H1 (cell line): ENCODE data around the gene SLC1A3. TPM values are rescaled to one million over a fixed set of nuclear protein-coding genes. Genes with fewer than 3 reads are reported as not detected.

Source experiments
- CTCF ChIA-PET: fragments of 300-600 bp; sonication (Branson Sonifier 250); formaldehyde crosslinking; loops from one replicate; lab custom pipeline; 2021; ENCODE audit not compliant: partially characterized antibody; lab: Charles Lee
- POLR2A ChIA-PET: fragments of 300-600 bp; sonication (Branson Sonifier 250); formaldehyde crosslinking; loops from one replicate; lab custom pipeline; 2021; ENCODE audit warnings: inconsistent platforms; ENCODE audit not compliant: partially characterized antibody; lab: Charles Lee
- DNase-seq, 2 experiments: peaks; one replicate each; pipeline versions ENCODE4 v3.0.0 to v3.0.0-alpha.2; 2010 to 2022; ENCODE audit warnings: low spot score in 2 of 2, low read depth in 1 of 2, mixed read lengths in 1 of 2
- FAIRE-seq: peaks from 2 replicates; lab custom pipeline; 2011; peaks lifted over from hg19 to GRCh38; lab: Jason Lieb, UNC
- H2AFZ ChIP-seq: 2 replicates; pipeline ENCODE4 v1.8.1; 2012; ENCODE audit warnings: low read length, inconsistent platforms
- H2AK5ac ChIP-seq: 2 replicates; pipeline ENCODE4 v1.6.1; 2013; ENCODE audit warnings: low read depth, low read length
- H2BK120ac ChIP-seq: replicated peaks from 2 replicates; pipeline ENCODE3; 2013; ENCODE audit warnings: low read depth, low read length, inconsistent platforms
- H2BK12ac ChIP-seq: 2 replicates; pipeline ENCODE4 v1.6.1; 2013; ENCODE audit warnings: low read depth, low read length
- H2BK15ac ChIP-seq: 2 replicates; pipeline ENCODE4 v1.6.1; 2013; ENCODE audit warnings: low read length
- H2BK20ac ChIP-seq: 2 replicates; pipeline ENCODE4 v1.6.1; 2013; ENCODE audit warnings: low read length
- H2BK5ac ChIP-seq: 2 replicates; pipeline ENCODE4 v1.6.1; 2013; ENCODE audit warnings: low read depth, low read length
- H3K14ac ChIP-seq: 2 replicates; pipeline ENCODE4 v1.6.1; 2013; ENCODE audit warnings: inconsistent platforms; ENCODE audit not compliant: insufficient read length
- H3K18ac ChIP-seq: 2 replicates; pipeline ENCODE4 v1.6.1; 2013; ENCODE audit warnings: low read length; ENCODE audit errors: extremely low read depth
- H3K23ac ChIP-seq: 2 replicates; pipeline ENCODE4 v1.6.1; 2013; ENCODE audit warnings: inconsistent platforms; ENCODE audit not compliant: insufficient read length
- H3K23me2 ChIP-seq: 2 replicates; pipeline ENCODE4 v1.6.1; 2013; ENCODE audit warnings: low read depth, low read length
- H3K27ac ChIP-seq: 2 replicates; pipeline ENCODE4 v1.6.1; 2011; ENCODE audit warnings: low read depth, low read length, inconsistent platforms
- H3K27me3 ChIP-seq, 4 experiments: replicated peaks in 1 of 4; 1 replicate in 1 of 4; 2 replicates in 3 of 4; pipeline versions ENCODE4 v1.6.1 to v1.8.1; 2011 to 2013; ENCODE audit warnings: low read length in 3 of 4, mild to moderate bottlenecking in 3 of 4, inconsistent platforms in 2 of 4, mixed read lengths in 2 of 4, moderate library complexity in 1 of 4; ENCODE audit not compliant: control insufficient read depth in 3 of 4, insufficient read depth in 3 of 4; ENCODE audit errors: extremely low read depth in 1 of 4
- H3K36me3 ChIP-seq, 4 experiments: 2 replicates each; pipeline versions ENCODE4 v1.6.1 to v1.8.1; 2011 to 2013; ENCODE audit warnings: mild to moderate bottlenecking in 4 of 4, low read length in 3 of 4, moderate library complexity in 2 of 4, control low read depth in 1 of 4, inconsistent platforms in 1 of 4; ENCODE audit not compliant: insufficient read depth in 4 of 4, control insufficient read depth in 2 of 4
- H3K4ac ChIP-seq: replicated peaks from 2 replicates; pipeline ENCODE3; 2013; ENCODE audit warnings: low read length, low read depth, mixed read lengths, inconsistent platforms; ENCODE audit not compliant: insufficient read length
- H3K4me1 ChIP-seq, 4 experiments: replicated peaks in 1 of 4; 1 replicate in 1 of 4; 2 replicates in 3 of 4; pipeline versions ENCODE4 v1.6.1 to v1.8.1; 2011 to 2013; ENCODE audit warnings: low read length in 3 of 4, inconsistent platforms in 2 of 4, mixed read lengths in 1 of 4; ENCODE audit not compliant: insufficient read depth in 4 of 4, control insufficient read depth in 3 of 4
- H3K4me2 ChIP-seq, 2 experiments: 2 replicates each; pipeline versions ENCODE4 v1.6.1 to v1.8.1; 2011 to 2013; ENCODE audit warnings: low read depth in 2 of 2, low read length in 2 of 2, control low read depth in 1 of 2, inconsistent platforms in 1 of 2, mild to moderate bottlenecking in 1 of 2; ENCODE audit not compliant: insufficient read depth in 1 of 2
- H3K4me3 ChIP-seq, 4 experiments: fragments of 200-600, 300-600 bp in 1 of 4; sonication (generic), shearing (Covaris generic), sonication (Bioruptor Twin) in 1 of 4; 2 replicates each; pipeline versions ENCODE4 v1.5.1 to v1.8.1; 2011 to 2016; ENCODE audit warnings: low read length in 4 of 4, low read depth in 3 of 4, control low read depth in 2 of 4, inconsistent platforms in 2 of 4, mild to moderate bottlenecking in 2 of 4, mixed read lengths in 1 of 4, moderate library complexity in 1 of 4; ENCODE audit not compliant: insufficient read depth in 2 of 4; ENCODE audit errors: extremely low read depth in 1 of 4
- H3K56ac ChIP-seq: replicated peaks from 2 replicates; pipeline ENCODE3; 2013; ENCODE audit warnings: low read depth, mild to moderate bottlenecking, mixed read lengths, low read length, inconsistent platforms; ENCODE audit not compliant: insufficient read length
- H3K79me1 ChIP-seq: 2 replicates; pipeline ENCODE4 v1.6.1; 2013; ENCODE audit warnings: low read depth, low read length, control low read depth
- H3K79me2 ChIP-seq, 2 experiments: 2 replicates each; pipeline versions ENCODE4 v1.6.1 to v1.8.1; 2012 to 2013; ENCODE audit warnings: low read length in 2 of 2, mild to moderate bottlenecking in 2 of 2, inconsistent platforms in 1 of 2; ENCODE audit not compliant: insufficient read depth in 2 of 2, control insufficient read depth in 1 of 2
- H3K9ac ChIP-seq, 4 experiments: replicated peaks in 1 of 4; 1 replicate in 1 of 4; 2 replicates in 3 of 4; pipeline versions ENCODE4 v1.6.1 to v1.8.1; 2011 to 2013; ENCODE audit warnings: low read depth in 3 of 4, low read length in 3 of 4, control low read depth in 2 of 4, mild to moderate bottlenecking in 2 of 4, moderate library complexity in 2 of 4, inconsistent platforms in 1 of 4; ENCODE audit errors: extremely low read depth in 1 of 4
- H3K9me3 ChIP-seq, 2 experiments: 2 replicates each; pipeline versions ENCODE4 v1.6.1 to v1.8.1; 2012 to 2013; ENCODE audit warnings: mild to moderate bottlenecking in 2 of 2, moderate library complexity in 2 of 2, control low read depth in 1 of 2, inconsistent platforms in 1 of 2, low read depth in 1 of 2, low read length in 1 of 2, mixed read lengths in 1 of 2; ENCODE audit not compliant: insufficient read depth in 2 of 2
- H4K20me1 ChIP-seq, 2 experiments: replicated peaks in 1 of 2; 2 replicates each; pipeline versions ENCODE3 to v1.8.1; 2011 to 2013; ENCODE audit warnings: inconsistent platforms in 2 of 2, low read length in 2 of 2, mild to moderate bottlenecking in 1 of 2; ENCODE audit not compliant: insufficient read depth in 2 of 2, control insufficient read depth in 1 of 2
- H4K5ac ChIP-seq: 2 replicates; pipeline ENCODE4 v1.6.1; 2013; ENCODE audit warnings: low read length, low read depth, mixed read lengths, inconsistent platforms; ENCODE audit not compliant: insufficient read length
- H4K8ac ChIP-seq: 2 replicates; pipeline ENCODE4 v1.8.0; 2013; ENCODE audit warnings: mild to moderate bottlenecking, moderate library complexity, low read length, inconsistent platforms; ENCODE audit not compliant: insufficient read depth; ENCODE audit errors: extremely low read depth
- H4K91ac ChIP-seq: replicated peaks from 2 replicates; pipeline ENCODE3; 2013; ENCODE audit warnings: low read length, mixed read lengths, inconsistent platforms; ENCODE audit not compliant: insufficient read length
- CEBPB ChIP-seq: IDR thresholded peaks from 2 replicates; pipeline ENCODE4 v1.6.1; 2012; ENCODE audit warnings: low read depth, low read length
- SIX5 ChIP-seq: IDR thresholded peaks from 2 replicates; pipeline ENCODE4 v1.6.1; 2011; ENCODE audit warnings: mild to moderate bottlenecking, low read depth, low read length
- WGBS, 2 experiments: shearing (Covaris generic) in 1 of 2; methylation state at CpG; one replicate each; pipeline versions ENCODE4 v1.1.6 to v1.1.7; 2013 to 2015; ENCODE audit warnings: low lambda C conversion rate in 2 of 2, mixed read lengths in 2 of 2, inconsistent platforms in 1 of 2, low coverage in 1 of 2, missing lambda C conversion rate in 1 of 2; ENCODE audit not compliant: insufficient replicate concordance in 2 of 2, insufficient coverage in 1 of 2, insufficient read length in 1 of 2; ENCODE audit errors: extremely low coverage in 1 of 2, missing lambda C conversion rate in 1 of 2; 5-methylcytosine and 5-hydroxymethylcytosine counted together
- polyA plus RNA-seq, 7 experiments: library from polyadenylated mRNA; depleted of rRNA in 3 of 7; stranded (reverse) in 5 of 7; unstranded in 2 of 7; fragments of >200 nt in 5 of 7; fragments of 200-250 nt in 2 of 7; gene quantifications; 1 replicate in 5 of 7; 2 replicates in 1 of 7; 4 replicates in 1 of 7; pipeline versions ENCODE4 v1.2.1 to v1.2.3, GENCODE V29; 2011 to 2013; ENCODE audit warnings: missing spikeins in 2 of 7, mixed read lengths in 2 of 7
- total RNA-seq: library from RNA; stranded (reverse); fragmentation: NEBNext Ultra II Directional; extraction: Animal tissue kit (Norgen Biotek cat#: 25700); gene quantifications from 2 replicates; pipeline ENCODE4 v1.2.1, GENCODE V29; 2021

SLC1A3 gene
- total and polyA plus RNA-seq, 2 of the 8 experiments (the other 6 are each of a cell fraction or from before 2014, with no cell fraction given): 26.7 to 35.3 TPM

GRCh38 chr5:36631154-36631553, 24.7 kb downstream of the SLC1A3 start:
- no peak overlapping the region for H3K23ac ChIP-seq
- H3K36me3 ChIP-seq: peaks cover 6 to 28% (median 15%) of the 10 kb centered on the region in 4 experiments; a peak in 7 of 8 replicates
- H4K5ac ChIP-seq: no peak overlapping the region
- no peak overlapping the region for H3K9ac ChIP-seq
- no peak overlapping the region for H3K4me3 ChIP-seq
- DNase-seq (no peak), FAIRE-seq (no peak)
- H3K4me2 ChIP-seq: no peak overlapping the region
- H3K14ac ChIP-seq: no peak overlapping the region
- no peak overlapping the region for H2BK120ac ChIP-seq
- H3K27me3 ChIP-seq: no peaks in the 10 kb centered on the region
- no peak overlapping the region for H3K18ac ChIP-seq
- H3K23me2 ChIP-seq: no peaks in the 10 kb centered on the region
- 93% methylated on average over 1 of the region's 1 CpG; no CpG with 5 or more reads in 1 of the 2 experiments for WGBS, 2 experiments
- POLR2A ChIA-PET: no interaction called here
- CTCF ChIA-PET: interaction anchor here (0.8 to 1.9 kb wide), 3 partner anchors 8 to 22 kb away, joined by 3 to 5 read pairs (median 5); no protein-coding TSS in a partner anchor
- no peak overlapping the region for H4K8ac ChIP-seq
- H2AFZ ChIP-seq: no peak overlapping the region
- H3K79me1 ChIP-seq: no peaks in the 10 kb centered on the region
- H2BK15ac ChIP-seq: no peak overlapping the region
- H3K4ac ChIP-seq: no peak overlapping the region
- no peaks in the 10 kb centered on the region for H4K20me1 ChIP-seq
- H3K4me1 ChIP-seq: no peaks in the 10 kb centered on the region
- H4K91ac ChIP-seq: no peak overlapping the region
- H3K79me2 ChIP-seq: no peaks in the 10 kb centered on the region
- H2BK5ac ChIP-seq: no peak overlapping the region
- TF ChIP-seq CEBPB: peak; percentile 22; the same call in 1 of the 2 replicates
- no peak for TF ChIP-seq SIX5
- no peak overlapping the region for H3K56ac ChIP-seq
- H3K27ac ChIP-seq: no peak overlapping the region
- no peak overlapping the region for H2BK20ac ChIP-seq
- H2AK5ac ChIP-seq: no peak overlapping the region
- no peaks in the 10 kb centered on the region for H3K9me3 ChIP-seq
- H2BK12ac ChIP-seq: no peak overlapping the region
